HL-60/S4 treated with phorbol 12-myristate 13-acetate at 8.2 ng/mL for 4 days and 3 days (cell line): ENCODE data around the gene PHF14.

Experiments
- in situ Hi-C: fragments of 300-500 bp; cut with MboI; formaldehyde crosslinking; loops from 2 replicates; pipeline ENCODE4 v1.15.0; 2022; ENCODE audit warnings: low sequenced_read_pairs

Gene PHF14

DNA sequence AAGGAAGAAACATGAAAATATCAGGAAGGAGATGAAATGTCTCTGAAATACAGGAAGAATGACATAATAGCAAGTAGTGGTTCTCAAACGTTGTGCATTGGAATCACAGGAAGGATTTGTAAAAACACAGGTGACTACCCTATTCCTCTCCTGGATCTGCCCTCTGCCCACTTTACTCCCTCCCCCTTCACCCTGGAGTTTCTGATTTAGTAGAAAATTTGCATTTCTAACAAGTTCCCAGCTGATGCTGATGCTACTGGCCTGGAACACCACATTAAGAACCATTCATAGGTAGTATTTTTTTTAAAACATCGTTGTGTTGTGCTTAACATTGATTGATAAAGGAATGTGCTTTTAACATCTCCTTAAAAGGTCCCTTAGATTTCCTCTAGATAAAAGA, 130.9 kb downstream of the PHF14 start:
- in situ Hi-C loops, result no loop called here

GRCh38 chr7:11109659-11110058, 136.0 kb downstream of the PHF14 start:
- in situ Hi-C loops, result no loop called here

- in situ Hi-C loops, result no loop called here
These were observed 146.5 kb downstream of the PHF14 start for GRCh38 chr7:11120068-11120664.

- in situ Hi-C loops, result no loop called here
These were observed 147.1 kb downstream of the PHF14 start for GRCh38 chr7:11120675-11121220.

GRCh38 chr7:11124856-11125559, 151.3 kb downstream of the PHF14 start:
- in situ Hi-C loops, result no loop called here

GRCh38 chr7:11127114-11127785, 153.6 kb downstream of the PHF14 start:
- in situ Hi-C loops, result no loop called here

- in situ Hi-C loops, result no loop called here
These were observed 154.3 kb downstream of the PHF14 start for GRCh38 chr7:11127988-11128387.

DNA sequence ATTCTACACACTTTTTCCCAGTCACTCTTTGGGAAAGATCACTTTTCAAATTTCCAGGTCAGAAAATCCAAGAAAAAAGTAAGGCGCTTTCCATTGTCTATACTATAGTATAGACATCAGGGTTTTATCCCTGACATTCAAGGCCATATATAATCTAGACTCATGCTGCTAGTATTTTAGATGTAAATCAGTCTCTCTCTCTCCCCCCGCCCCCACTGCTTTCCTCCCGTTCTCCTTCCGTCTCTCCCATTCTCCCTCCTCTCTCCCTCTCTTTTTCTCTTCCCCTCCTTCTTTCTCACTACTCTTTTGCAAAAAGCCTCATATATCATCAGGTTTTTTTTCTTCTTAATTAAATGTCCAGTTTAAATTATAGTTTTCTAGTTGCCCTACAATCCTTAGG, 154.8 kb downstream of the PHF14 start:
- in situ Hi-C loops, result no loop called here

DNA sequence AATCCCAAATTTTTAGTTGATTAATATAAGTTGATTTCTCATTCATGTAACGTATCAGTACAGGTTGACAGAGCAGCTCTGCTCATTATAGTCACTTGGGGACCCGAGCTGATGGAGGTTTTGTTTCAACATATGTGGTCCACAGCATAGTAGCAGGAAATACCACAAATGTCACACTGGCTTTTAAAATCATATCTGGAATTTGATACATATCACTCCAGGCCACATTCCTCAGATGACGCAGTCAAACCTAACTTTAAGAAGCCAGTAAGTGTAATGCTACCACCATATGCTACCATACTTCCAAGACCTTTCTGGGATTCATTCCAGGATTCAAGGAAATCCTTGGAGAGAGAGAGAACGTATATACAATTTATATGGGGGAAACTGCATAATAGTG, 156.3 kb downstream of the PHF14 start:
- in situ Hi-C loops, result no loop called here

GRCh38 chr7:11130601-11131000, 156.9 kb downstream of the PHF14 start:
- in situ Hi-C loops, result no loop called here

- in situ Hi-C loops, result no loop called here
These were observed 159.8 kb downstream of the PHF14 start for GRCh38 chr7:11133436-11133959.

DNA sequence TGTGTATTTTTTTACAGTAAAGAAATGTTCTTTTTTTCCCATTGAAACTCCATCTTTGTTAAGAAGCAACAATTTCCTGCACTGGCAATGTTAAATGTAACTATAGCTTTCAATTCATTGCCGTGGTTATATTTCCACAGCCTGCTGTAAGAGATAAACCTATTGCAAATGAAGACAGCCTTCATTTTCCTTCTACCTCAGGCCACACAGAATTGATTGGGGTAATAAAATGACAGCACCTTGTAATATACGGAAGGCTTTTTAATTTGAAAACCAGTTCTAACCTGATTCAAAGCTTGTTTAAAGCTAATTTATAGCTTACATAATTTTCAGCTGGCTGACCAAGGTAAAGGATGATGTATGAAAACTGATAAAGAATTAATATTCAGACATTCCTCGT, 161.9 kb downstream of the PHF14 start:
- in situ Hi-C loops, result no loop called here

GRCh38 chr7:11141541-11141940, 167.9 kb downstream of the PHF14 start:
- in situ Hi-C loops, result no loop called here

DNA sequence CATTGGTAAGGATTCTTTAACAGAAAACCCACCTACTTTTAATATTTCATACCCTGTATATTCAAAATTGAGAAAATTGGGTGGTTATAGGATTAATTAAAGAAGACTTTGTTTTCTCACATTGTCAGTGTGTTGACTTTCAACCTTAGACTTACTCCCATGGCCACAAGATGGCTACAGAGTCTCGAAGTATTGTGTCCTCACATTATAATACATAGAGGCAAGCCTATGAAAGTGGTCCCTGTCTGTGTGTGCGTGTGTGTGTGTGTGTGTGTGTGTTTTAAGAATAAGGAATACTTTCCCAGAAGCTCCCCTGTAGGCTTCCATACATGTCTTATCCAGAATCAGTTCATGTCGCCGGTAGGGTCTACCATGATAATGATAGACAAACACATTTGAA, 180.0 kb downstream of the PHF14 start:
- in situ Hi-C loops, result no loop called here

DNA sequence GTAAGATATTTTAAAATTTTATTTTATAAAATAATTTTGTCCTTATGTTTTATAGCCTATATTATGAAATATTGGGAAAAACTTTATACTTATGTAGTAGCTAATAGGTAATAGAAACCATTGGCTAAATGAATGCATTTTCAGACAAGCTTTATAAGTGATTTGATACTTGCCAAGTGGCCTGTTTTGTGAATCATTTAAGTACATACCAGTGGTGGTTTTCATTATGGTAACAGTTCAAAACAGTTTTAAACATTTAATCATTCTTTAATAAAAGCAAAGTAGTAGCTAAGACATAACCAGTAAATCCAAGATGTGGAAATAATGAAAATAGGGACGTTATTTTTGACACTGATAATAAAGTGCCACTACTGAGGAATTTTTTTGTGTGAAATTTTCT, 182.2 kb downstream of the PHF14 start:
- in situ Hi-C loops, result no loop called here

- in situ Hi-C loops, result no loop called here
These were observed 187.8 kb downstream of the PHF14 start for GRCh38 chr7:11161499-11161898.

DNA sequence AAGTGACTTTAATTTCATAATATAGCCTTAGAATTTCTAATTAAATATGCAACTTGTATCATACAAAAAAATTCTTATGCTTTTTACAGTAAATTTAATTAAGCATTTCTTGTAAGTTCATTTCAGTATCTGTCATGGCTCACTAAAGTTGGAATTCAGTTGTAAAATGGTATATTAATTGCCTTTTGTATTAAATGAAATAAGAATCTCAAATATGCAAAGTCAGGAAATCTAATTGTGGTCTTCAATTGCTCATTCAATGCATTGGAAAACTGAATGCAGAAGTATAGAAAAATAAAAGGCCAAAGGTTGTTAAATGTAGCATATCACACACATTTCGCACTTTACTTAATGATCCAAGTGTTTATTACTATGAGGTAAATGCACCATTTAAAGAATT, 189.5 kb downstream of the PHF14 start:
- in situ Hi-C loops, result no loop called here

DNA sequence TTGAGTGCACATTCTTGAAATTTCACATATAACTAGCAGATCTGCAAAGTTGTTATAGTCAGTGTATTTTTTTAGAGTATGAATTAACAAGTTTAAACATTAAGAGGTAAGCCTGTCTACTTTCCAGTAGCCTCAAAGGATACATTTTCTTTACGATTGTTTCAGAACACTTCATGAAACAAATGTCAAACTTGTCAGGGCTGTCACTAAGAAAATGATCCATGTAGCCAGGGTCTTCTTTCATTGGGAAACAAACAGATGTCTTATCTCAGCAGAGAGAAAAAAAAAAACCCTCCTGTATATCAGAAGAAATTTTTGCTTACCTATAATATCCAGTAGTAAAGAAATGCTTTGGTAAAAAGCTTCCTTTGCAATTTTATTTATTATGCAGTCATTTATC, 192.4 kb downstream of the PHF14 start:
- in situ Hi-C loops, result no loop called here

DNA sequence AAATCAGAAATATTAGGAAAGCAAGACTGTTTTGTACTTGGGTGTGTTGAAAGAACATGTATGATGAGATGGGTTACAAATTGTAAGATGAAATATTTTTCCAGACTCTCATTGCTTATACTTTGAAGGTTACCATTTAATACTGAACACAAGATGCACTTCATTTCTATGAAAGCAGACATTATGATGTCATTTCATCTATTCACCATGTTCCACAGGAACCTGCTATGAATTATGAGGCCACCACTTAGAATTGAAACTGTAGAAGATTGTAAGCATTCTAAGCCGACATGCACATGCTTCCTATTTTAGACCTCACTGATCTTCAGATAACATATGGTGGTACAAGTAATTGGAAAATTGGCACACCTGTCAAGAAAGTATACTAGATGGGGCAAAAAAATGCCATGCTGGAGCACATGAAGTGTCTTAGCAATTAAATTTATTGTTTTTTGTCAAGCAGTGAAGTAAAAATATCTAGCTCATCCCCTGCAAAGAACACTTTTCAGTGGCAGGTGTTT, 195.0 kb downstream of the PHF14 start:
- in situ Hi-C loops, result no loop called here

DNA sequence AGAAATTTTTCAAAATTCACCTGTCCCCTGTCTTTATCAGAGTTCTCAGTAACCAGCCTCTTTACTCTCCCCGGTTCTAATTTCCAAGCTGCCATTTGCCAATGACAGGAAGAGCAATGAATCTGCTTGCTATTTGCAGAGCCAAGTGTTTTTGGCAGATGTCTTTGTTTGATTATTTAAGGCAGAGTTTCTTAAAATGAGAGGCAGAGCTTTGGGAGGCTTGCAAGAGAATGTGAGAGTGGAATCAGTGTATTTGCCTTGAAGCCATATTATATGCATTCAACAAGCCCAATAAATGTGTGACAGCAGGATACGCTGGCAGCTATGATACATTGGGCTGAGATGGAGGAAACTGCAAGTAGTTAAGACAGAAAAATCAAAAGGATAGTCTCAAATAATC, 196.5 kb downstream of the PHF14 start:
- in situ Hi-C loops, result no loop called here

DNA sequence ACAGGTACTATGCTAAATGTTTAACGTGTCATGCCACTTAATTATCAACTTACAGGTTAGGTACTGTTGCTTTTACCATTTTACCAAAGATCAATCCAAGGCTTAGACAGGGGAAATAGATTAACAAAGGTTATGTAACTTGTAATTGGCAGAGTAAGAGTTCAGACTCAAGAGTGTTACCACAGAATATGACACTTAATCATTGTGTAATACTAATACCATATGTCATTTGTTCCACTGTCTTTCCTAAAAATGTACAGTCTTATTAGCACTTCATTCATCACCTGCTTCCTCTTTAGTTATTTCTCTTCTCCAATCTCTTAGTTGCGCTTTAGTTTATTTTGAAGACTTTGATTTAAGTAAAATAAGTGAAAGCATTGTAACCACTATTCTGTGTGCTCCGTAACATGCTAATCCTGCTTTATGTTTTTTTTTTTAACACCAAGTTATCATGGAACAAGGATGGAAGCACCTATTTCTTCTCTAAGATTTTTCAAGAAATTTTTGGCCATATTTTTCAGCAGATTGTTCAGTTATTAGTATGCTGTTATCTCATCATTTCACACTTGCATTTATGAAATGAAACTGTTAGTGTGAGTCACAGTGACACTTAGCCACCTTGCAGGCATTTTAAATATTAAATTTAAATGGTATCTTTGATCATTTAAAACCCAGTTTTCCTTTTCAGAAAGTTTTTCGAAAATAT, 197.3 kb downstream of the PHF14 start:
- in situ Hi-C loops, result no loop called here
